OCI-LY7 (cell line): ENCODE results near the gene LIX1. TPM values are rescaled to one million over a fixed set of nuclear protein-coding genes. Genes with fewer than 3 reads are reported as not detected.
A peak's percentile ranks its signal among the peaks of the same experiment; 100 is the strongest.

Experiments
- BruUV-seq: library from RNA; stranded (reverse); fragments of 400-500 nt; replicated peaks from 2 replicates; lab custom pipeline; 2021; lab: Mats Ljungman, UMichigan
- CTCF ChIA-PET: fragments of 300-600 bp; sonication (Branson Sonifier 250); formaldehyde crosslinking; loops from one replicate; lab custom pipeline; 2022; ENCODE audit warnings: antibody characterized with exemption; ENCODE audit not compliant: unreplicated experiment; lab: Charles Lee
- POLR2A ChIA-PET: fragments of 300-600 bp; sonication (Branson Sonifier 250); formaldehyde crosslinking; loops from one replicate; lab custom pipeline; 2022; ENCODE audit warnings: antibody characterized with exemption; lab: Charles Lee
- DNase-seq: peaks from one replicate; pipeline ENCODE4 v3.0.0-alpha.2; 2015; ENCODE audit warnings: low spot score
- H2AFZ ChIP-seq: fragments of 200-600 bp; sonication (generic), shearing (Covaris generic); 2 replicates; pipeline ENCODE4 v1.6.1; 2014; ENCODE audit warnings: mild to moderate bottlenecking, antibody characterized with exemption, low read length, moderate library complexity
- H3K27ac ChIP-seq: fragments of 200-600 bp; sonication (generic); 2 replicates; pipeline ENCODE4 v1.5.1; 2014; ENCODE audit warnings: mixed run types, low read depth, mild to moderate bottlenecking, moderate library complexity, low read length, inconsistent platforms; ENCODE audit not compliant: poor library complexity, severe bottlenecking
- H3K36me3 ChIP-seq: fragments of 200-600 bp; sonication (generic); 2 replicates; pipeline ENCODE4 v1.6.1; 2014; ENCODE audit warnings: mild to moderate bottlenecking, antibody characterized with exemption, low read length, moderate library complexity, mixed read lengths; ENCODE audit not compliant: insufficient read depth
- H3K4me1 ChIP-seq: fragments of 200-600 bp; sonication (generic); 2 replicates; pipeline ENCODE4 v1.5.1; 2014; ENCODE audit warnings: mild to moderate bottlenecking, low read length; ENCODE audit not compliant: insufficient read depth, poor library complexity, severe bottlenecking
- H3K4me2 ChIP-seq: fragments of 200-600 bp; sonication (generic); 2 replicates; pipeline ENCODE4 v1.6.1; 2014; ENCODE audit warnings: mild to moderate bottlenecking, low read length
- H3K4me3 ChIP-seq: fragments of 200-600 bp; sonication (generic); 2 replicates; pipeline ENCODE4 v1.5.1; 2014; ENCODE audit warnings: mild to moderate bottlenecking, low read depth, low read length; ENCODE audit not compliant: poor library complexity, severe bottlenecking
- H3K79me2 ChIP-seq: fragments of 200-600 bp; sonication (generic); 2 replicates; pipeline ENCODE4 v1.6.1; 2016; ENCODE audit warnings: low read depth, mild to moderate bottlenecking, low read length, moderate library complexity, mixed read lengths; ENCODE audit not compliant: insufficient read depth
- H3K9me2 ChIP-seq: fragments of 200-600 bp; sonication (generic); 2 replicates; pipeline ENCODE4 v1.6.1; 2016; ENCODE audit warnings: mild to moderate bottlenecking, low read length, mixed read lengths; ENCODE audit not compliant: insufficient read depth
- H3K9me3 ChIP-seq: fragments of 200-600 bp; sonication (generic); 2 replicates; pipeline ENCODE4 v1.6.1; 2014; ENCODE audit warnings: mild to moderate bottlenecking, mixed run types, low read length, mixed read lengths
- H4K20me1 ChIP-seq: fragments of 200-600 bp; sonication (generic); 2 replicates; pipeline ENCODE4 v1.6.1; 2014; ENCODE audit warnings: mild to moderate bottlenecking, antibody characterized with exemption, low read length, moderate library complexity, mixed read lengths; ENCODE audit not compliant: insufficient read depth
- EZH2phosphoT487 ChIP-seq: fragments of 200-600 bp; sonication (generic); IDR thresholded peaks from 2 replicates; pipeline ENCODE4 v1.6.1; 2018; ENCODE audit warnings: low read depth, borderline replicate concordance, mild to moderate bottlenecking, mixed run types, antibody characterized with exemption, low read length, moderate library complexity, mixed read lengths
- intact Hi-C: fragments of 100-400 bp; cut with micrococcal nuclease; formaldehyde crosslinking; loops from one replicate; pipeline ENCODE4 v1.10.0; 2022; ENCODE audit not compliant: unreplicated experiment
- total RNA-seq, 2 experiments: library from RNA; depleted of rRNA in 1 of 2; stranded (reverse); fragments of >200 nt in 1 of 2; shearing (Covaris generic) in 1 of 2; gene quantifications; 2 replicates each; pipeline ENCODE4 v1.2.3, GENCODE V29; 2014 to 2022
- TF ChIP-seq, protein P1 (sequence below): fragments of 200-600 bp; sonication (generic); conservative IDR thresholded peaks from 2 replicates; pipeline ENCODE4 v1.5.1; 2014; ENCODE audit warnings: mild to moderate bottlenecking, antibody characterized with exemption, low read length, moderate library complexity, mixed read lengths

Gene LIX1
- total RNA-seq, 2 experiments from 2014 or later: 0.44 TPM; not detected in 1

DNA sequence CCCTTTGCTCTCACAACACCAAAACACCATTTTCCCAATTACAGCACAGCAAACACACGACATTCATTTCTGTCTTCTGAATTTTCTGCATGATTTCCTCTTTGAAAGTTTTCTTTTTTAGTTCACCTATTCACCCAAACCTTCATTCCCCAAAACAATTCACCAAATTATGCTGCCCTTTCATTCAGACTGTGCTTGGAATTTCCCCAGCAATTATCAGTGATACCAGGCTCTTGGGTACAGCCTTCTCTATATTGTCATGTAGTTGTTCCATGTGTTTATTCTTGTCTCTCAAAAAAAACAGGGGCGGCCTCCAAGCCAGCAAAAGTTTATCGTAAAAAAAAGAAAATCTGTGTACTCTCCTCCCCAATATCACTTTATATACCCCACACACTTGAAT, 9.0 kb upstream of the LIX1 start:
- no peaks in the 10 kb centered on the region for H3K79me2 ChIP-seq
- DNase-seq: no peak
- H3K36me3 ChIP-seq: no peaks in the 10 kb centered on the region
- BruUV-seq: no TSS peak
- H3K4me3 ChIP-seq: no peak overlapping the region
- H3K9me2 ChIP-seq: no peaks in the 10 kb centered on the region
- ChIA-PET POLR2A (interaction anchor here (0.7 kb wide), 2 partner anchors 47 to 721 kb away, joined by 3 to 4 read pairs; no protein-coding TSS in a partner anchor), CTCF (interaction anchor here (0.6 kb wide), 1 partner anchor 380 kb away, joined by 3 read pairs; no protein-coding TSS in a partner anchor)
- H3K27ac ChIP-seq: no peak overlapping the region
- no peak overlapping the region for H3K4me2 ChIP-seq
- peaks cover under 1% of the 10 kb centered on the region; the same call in 1 of the 2 replicates for H3K9me3 ChIP-seq
- intact Hi-C loops: no loop called here
- no peaks in the 10 kb centered on the region for H4K20me1 ChIP-seq
- no peaks in the 10 kb centered on the region for H3K4me1 ChIP-seq
- no peak overlapping the region for H2AFZ ChIP-seq
- TF ChIP-seq, protein P1, sequence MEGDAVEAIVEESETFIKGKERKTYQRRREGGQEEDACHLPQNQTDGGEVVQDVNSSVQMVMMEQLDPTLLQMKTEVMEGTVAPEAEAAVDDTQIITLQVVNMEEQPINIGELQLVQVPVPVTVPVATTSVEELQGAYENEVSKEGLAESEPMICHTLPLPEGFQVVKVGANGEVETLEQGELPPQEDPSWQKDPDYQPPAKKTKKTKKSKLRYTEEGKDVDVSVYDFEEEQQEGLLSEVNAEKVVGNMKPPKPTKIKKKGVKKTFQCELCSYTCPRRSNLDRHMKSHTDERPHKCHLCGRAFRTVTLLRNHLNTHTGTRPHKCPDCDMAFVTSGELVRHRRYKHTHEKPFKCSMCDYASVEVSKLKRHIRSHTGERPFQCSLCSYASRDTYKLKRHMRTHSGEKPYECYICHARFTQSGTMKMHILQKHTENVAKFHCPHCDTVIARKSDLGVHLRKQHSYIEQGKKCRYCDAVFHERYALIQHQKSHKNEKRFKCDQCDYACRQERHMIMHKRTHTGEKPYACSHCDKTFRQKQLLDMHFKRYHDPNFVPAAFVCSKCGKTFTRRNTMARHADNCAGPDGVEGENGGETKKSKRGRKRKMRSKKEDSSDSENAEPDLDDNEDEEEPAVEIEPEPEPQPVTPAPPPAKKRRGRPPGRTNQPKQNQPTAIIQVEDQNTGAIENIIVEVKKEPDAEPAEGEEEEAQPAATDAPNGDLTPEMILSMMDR: no peak
- TF ChIP-seq EZH2phosphoT487: no peak

DNA sequence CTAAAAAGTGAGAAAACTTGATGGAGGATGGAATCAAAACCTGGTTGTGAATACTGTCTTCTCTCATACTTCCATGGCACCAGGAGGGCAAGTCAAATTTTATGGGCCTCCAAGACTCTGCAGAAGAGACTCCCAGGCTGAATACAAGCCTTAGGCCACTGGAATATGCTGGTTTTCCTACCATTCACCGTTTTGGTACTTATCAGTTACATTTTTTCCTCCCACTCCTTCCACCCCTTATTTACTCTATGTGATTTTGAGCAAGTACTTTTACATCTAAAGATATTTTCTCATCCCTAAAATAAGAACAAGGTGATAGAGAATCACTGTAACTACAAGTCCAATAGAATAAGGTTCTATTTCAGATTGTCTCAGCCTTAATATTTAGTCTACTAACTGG, 8.0 kb upstream of the LIX1 start:
- Histone ChIP-seq H4K20me1 (no peaks in the 10 kb centered on the region), H3K9me2 (no peaks in the 10 kb centered on the region), H3K9me3 (no peaks in the 10 kb centered on the region), H2AFZ (no peak overlapping the region), H3K79me2 (no peaks in the 10 kb centered on the region), H3K4me2 (no peak overlapping the region), H3K4me3 (no peak overlapping the region), H3K36me3 (no peaks in the 10 kb centered on the region), H3K4me1 (no peaks in the 10 kb centered on the region), H3K27ac (no peak overlapping the region)
- TF ChIP-seq, protein P1: no peak
- TF ChIP-seq EZH2phosphoT487: no peak
- DNase-seq: no peak
- POLR2A ChIA-PET: interaction anchor here (0.6 to 0.8 kb wide), 3 partner anchors 9 to 46 kb away, joined by 3 to 4 read pairs (median 3); no protein-coding TSS in a partner anchor
- intact Hi-C loops: no loop called here
- no TSS peak for BruUV-seq
- CTCF ChIA-PET: no interaction called here

DNA sequence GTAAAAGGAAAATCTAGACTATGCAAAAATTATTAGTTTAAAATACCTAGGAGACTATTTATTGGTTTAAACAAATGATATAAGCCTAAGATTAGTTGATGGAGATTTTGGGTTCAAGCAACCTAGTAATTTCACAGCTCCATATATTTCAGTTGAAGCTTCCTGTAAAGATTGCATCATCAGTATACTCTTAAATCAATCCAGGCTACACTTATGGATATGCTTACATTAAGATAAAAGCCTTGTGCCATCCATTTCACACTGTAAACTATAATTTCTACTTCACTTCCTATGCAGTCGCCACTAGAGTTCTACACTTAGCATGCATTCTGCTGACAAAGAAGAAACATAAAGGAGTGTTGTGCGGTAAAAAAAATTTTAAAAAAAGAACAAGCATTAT, 7.3 kb upstream of the LIX1 start:
- H3K79me2 ChIP-seq: no peaks in the 10 kb centered on the region
- TF ChIP-seq EZH2phosphoT487: no peak
- TF ChIP-seq, protein P1: no peak
- H3K36me3 ChIP-seq: no peaks in the 10 kb centered on the region
- intact Hi-C loops: no loop called here
- ChIA-PET POLR2A (interaction anchor here (0.6 to 0.8 kb wide), 4 partner anchors 9 to 173 kb away, joined by 3 to 4 read pairs (median 3); no protein-coding TSS in a partner anchor), CTCF (no interaction called here)
- H3K27ac ChIP-seq: no peak overlapping the region
- no peaks in the 10 kb centered on the region for H4K20me1 ChIP-seq
- 0 out of 2 replicates have a peak overlapping the region, but pooled peaks have one; percentile 2 for H2AFZ ChIP-seq
- H3K4me2 ChIP-seq: no peak overlapping the region
- H3K9me3 ChIP-seq: no peaks in the 10 kb centered on the region
- H3K9me2 ChIP-seq: no peaks in the 10 kb centered on the region
- H3K4me1 ChIP-seq: no peaks in the 10 kb centered on the region
- BruUV-seq: no TSS peak
- DNase-seq: no peak
- H3K4me3 ChIP-seq: no peak overlapping the region
